Transverse colon (tissue), 4 donors: Measurements from ENCODE around the gene ALDH1A2. TPM values are rescaled to one million over a fixed set of nuclear protein-coding genes. Genes with fewer than 3 reads are reported as not detected.

Experiments used
- DNase-seq: peaks from one replicate; pipeline ENCODE4 v3.0.0-alpha.2; 2019
- H3K27ac ChIP-seq, 4 donors: fragments of 200-600 bp; sonication (generic); 2 replicates each; pipeline ENCODE4 v1.5.1; 2016 to 2018; ENCODE audit warnings: inconsistent platforms in 4 of 4
- H3K27me3 ChIP-seq: fragments of 200-600 bp; sonication (generic); 2 replicates; pipeline ENCODE4 v1.5.1; 2017; ENCODE audit warnings: inconsistent platforms
- H3K36me3 ChIP-seq, 4 donors: fragments of 200-600 bp; sonication (generic); 2 replicates each; pipeline ENCODE4 v1.5.1; 2017 to 2019; ENCODE audit warnings: inconsistent platforms in 4 of 4
- H3K4me1 ChIP-seq, 4 donors: fragments of 200-600 bp; sonication (generic); 2 replicates each; pipeline ENCODE4 v1.5.1; 2017 to 2020; ENCODE audit warnings: inconsistent platforms in 4 of 4
- H3K4me3 ChIP-seq, 4 donors: fragments of 200-600 bp; sonication (generic); 1 replicate in 1 of 4; 2 replicates in 3 of 4; pipeline versions ENCODE4 v1.5.1 to v1.6.1; 2017 to 2019; ENCODE audit warnings: inconsistent platforms in 4 of 4
- H3K9me3 ChIP-seq, 2 donors: fragments of 200-600 bp; sonication (generic); 2 replicates each; pipeline ENCODE4 v1.5.1; 2017 to 2019; ENCODE audit warnings: inconsistent platforms in 2 of 2
- CTCF ChIP-seq, 5 experiments: fragments of 200-600 bp in 3 of 5; fragments of 450-650 bp in 2 of 5; sonication (generic) in 3 of 5; IDR thresholded peaks; 1 replicate in 2 of 5; 2 replicates in 3 of 5; pipeline ENCODE4 v1.5.1; 2016 to 2017; ENCODE audit warnings: antibody characterized with exemption in 5 of 5, inconsistent platforms in 3 of 5, mild to moderate bottlenecking in 2 of 5, moderate library complexity in 1 of 5
- EP300 ChIP-seq: sonication (generic); formaldehyde crosslinking; IDR thresholded peaks from one replicate; pipeline ENCODE4 v1.6.1; 2017; ENCODE audit warnings: antibody characterized with exemption, low read depth
- POLR2A ChIP-seq: fragments of 450-650 bp; IDR thresholded peaks from one replicate; pipeline ENCODE4 v1.6.1; 2016; ENCODE audit warnings: antibody characterized with exemption, mild to moderate bottlenecking, moderate library complexity
- POLR2AphosphoS5 ChIP-seq, 3 donors: sonication (generic); formaldehyde crosslinking; IDR thresholded peaks; one replicate each; pipeline ENCODE4 v1.6.1; 2016; ENCODE audit warnings: antibody characterized with exemption in 3 of 3
- WGBS, 2 donors: methylation state at CpG; one replicate each; pipeline ENCODE4 v1.1.5; 2018; ENCODE audit warnings: low coverage in 1 of 2; 5-methylcytosine and 5-hydroxymethylcytosine counted together
- in situ Hi-C, 4 donors: fragments of 200-750 bp; cut with MboI; loops; one replicate each; pipeline versions ENCODE4 v1.15.0 to v1.15.1; 2017; ENCODE audit warnings: low sequenced_read_pairs in 3 of 4, low pct_ligation_motif_present in 1 of 4, low pct_unique_long_range_greater_than_20kb in 1 of 4
- intact Hi-C: fragments of 100-400 bp; cut with DNase I; formaldehyde crosslinking; loops from one replicate; pipeline ENCODE4 v1.15.1; 2023; ENCODE audit warnings: low total_unique reads
- total RNA-seq, 4 donors: library from RNA; depleted of rRNA; stranded (reverse); fragments of >200 nt; gene quantifications; one replicate each; pipeline ENCODE4 v1.1.0, GENCODE V29; 2016

The ALDH1A2 gene
- total RNA-seq, 4 donors from 2014 or later, result 0.68 to 4.9 (median 1.7) TPM; not detected in 1

- no peaks in the 10 kb centered on the region for H3K27me3 ChIP-seq
- in situ Hi-C loops (no loop called here), intact Hi-C loops (no loop called here)
- TF ChIP-seq EP300 (no peak), CTCF (IDR thresholded peaks at IDR 0.05) (no peak), POLR2A (no peak), POLR2AphosphoS5 (IDR thresholded peaks at IDR 0.05) (peak in 2 of 3 donors; percentile 20 to 53)
- H3K4me1 ChIP-seq, result peaks cover 7 to 45% (median 19%) of the 10 kb centered on the region in 4 donors
- peak overlapping the region; percentile 64 to 81 (median 78) for H3K27ac ChIP-seq
- WGBS, 2 donors, result 45% methylated on average over 3 of the region's 3 CpGs; no CpG with 5 or more reads in 1 of the 2 donors
- H3K9me3 ChIP-seq, result no peaks in the 10 kb centered on the region
- H3K4me3 ChIP-seq, result no peak overlapping the region
- H3K36me3 ChIP-seq, result no peaks in the 10 kb centered on the region
- DNase-seq, result no peak
These were observed 140.9 kb downstream of the ALDH1A2 start for GRCh38 chr15:57924598-57924997.

GRCh38 chr15:57923750-57924149 is 141.8 kb downstream of the ALDH1A2 start:
- H3K4me1 ChIP-seq, result peaks cover 7 to 49% (median 19%) of the 10 kb centered on the region in 4 donors
- H3K27me3 ChIP-seq, result no peaks in the 10 kb centered on the region
- no peaks in the 10 kb centered on the region for H3K36me3 ChIP-seq
- intact Hi-C loops, result no loop called here
- DNase-seq, result peak; percentile 38
- TF ChIP-seq EP300, result no peak
- 36 to 60% methylated on average over 1 to 3 of the region's 3 CpGs for WGBS, 2 donors
- H3K9me3 ChIP-seq, result no peaks in the 10 kb centered on the region
- peak overlapping the region; percentile 64 to 81 (median 78) for H3K27ac ChIP-seq
- no peak overlapping the region for H3K4me3 ChIP-seq
- in situ Hi-C loops, result no loop called here

GRCh38 chr15:57923306-57923705 is 142.2 kb downstream of the ALDH1A2 start:
- H3K9me3 ChIP-seq, result no peaks in the 10 kb centered on the region
- H3K4me3 ChIP-seq, result no peak overlapping the region
- peak overlapping the region; percentile 64 to 81 (median 78) for H3K27ac ChIP-seq
- WGBS, 2 donors, result 11% methylated on average over 1 of the region's 1 CpG
- TF ChIP-seq EP300 (no peak), POLR2AphosphoS5 (IDR thresholded peaks at IDR 0.05) (peak in 1 of 3 donors; percentile 4)
- intact Hi-C loops, result no loop called here
- H3K36me3 ChIP-seq, result no peaks in the 10 kb centered on the region
- H3K4me1 ChIP-seq, result peaks cover 7 to 49% (median 19%) of the 10 kb centered on the region in 4 donors
- in situ Hi-C loops, result no loop called here
- no peaks in the 10 kb centered on the region for H3K27me3 ChIP-seq
- peak; percentile 17 for DNase-seq

GRCh38 chr15:57922776-57923175 is 142.7 kb downstream of the ALDH1A2 start:
- in situ Hi-C loops (no loop called here), intact Hi-C loops (no loop called here)
- 29 to 37% methylated on average over 1 to 5 of the region's 5 CpGs for WGBS, 2 donors

GRCh38 chr15:57921371-57921770 is 144.1 kb downstream of the ALDH1A2 start:
- in situ Hi-C loops (no loop called here), intact Hi-C loops (no loop called here)
- peaks cover 7 to 49% (median 19%) of the 10 kb centered on the region in 4 donors for H3K4me1 ChIP-seq
- TF ChIP-seq CTCF (IDR thresholded peaks at IDR 0.05), result no peak
- no peak for TF ChIP-seq EP300
- no peak for TF ChIP-seq POLR2AphosphoS5 (IDR thresholded peaks at IDR 0.05)
- no peak for TF ChIP-seq POLR2A
- H3K27me3 ChIP-seq, result no peaks in the 10 kb centered on the region
- no peaks in the 10 kb centered on the region for H3K9me3 ChIP-seq
- H3K4me3 ChIP-seq, result no peak overlapping the region
- no peak overlapping the region for H3K27ac ChIP-seq
- no peak for DNase-seq
- H3K36me3 ChIP-seq, result no peaks in the 10 kb centered on the region
- 74 to 100% methylated on average over 1 to 2 of the region's 2 CpGs for WGBS, 2 donors

More at GRCh38 chr15:57922776-57923175, 142.7 kb downstream of the ALDH1A2 start:
- Histone ChIP-seq H3K4me1 (peaks cover 7 to 49% (median 19%) of the 10 kb centered on the region in 4 donors), H3K27me3 (no peaks in the 10 kb centered on the region), H3K36me3 (no peaks in the 10 kb centered on the region), H3K27ac (peak overlapping the region; percentile 64 to 81 (median 78)), H3K9me3 (no peaks in the 10 kb centered on the region), H3K4me3 (no peak overlapping the region)
- DNase-seq, result peak; percentile 65
- TF ChIP-seq POLR2A (no peak), EP300 (no peak), POLR2AphosphoS5 (IDR thresholded peaks at IDR 0.05) (no peak), CTCF (IDR thresholded peaks at IDR 0.05) (no peak)
